HL-60 (cell line): ENCODE results near the gene MSH4.

Source experiments
- DNase-seq, 2 experiments: peaks; one replicate each; pipeline ENCODE4 v3.0.0-alpha.2; 2010 to 2020; ENCODE audit warnings: low read depth in 1 of 2, low spot score in 1 of 2
- H3K27ac ChIP-seq: fragments of 250-450 bp; sonication (Bioruptor Pico); replicated peaks from 2 replicates; pipeline ENCODE4 v1.5.1; 2020; ENCODE audit warnings: mild to moderate bottlenecking, moderate library complexity
- H3K27me3 ChIP-seq: fragments of 250-450 bp; sonication (Bioruptor Pico); 2 replicates; pipeline ENCODE4 v1.5.1; 2021; ENCODE audit warnings: mild to moderate bottlenecking, moderate library complexity; ENCODE audit not compliant: insufficient read depth, poor library complexity, severe bottlenecking
- H3K4me3 ChIP-seq: replicated peaks from 2 replicates; pipeline ENCODE4 v1.5.1; 2011; ENCODE audit warnings: mild to moderate bottlenecking, control low read depth, low read length; ENCODE audit not compliant: insufficient read depth
- CTCF ChIP-seq: IDR thresholded peaks from one replicate; pipeline ENCODE4 v1.5.1; 2011; ENCODE audit warnings: low read length, control low read depth, inconsistent platforms; ENCODE audit not compliant: insufficient read depth
- GABPA ChIP-seq: IDR thresholded peaks from 2 replicates; pipeline ENCODE4 v1.6.1; 2012; ENCODE audit warnings: low read depth
- POLR2AphosphoS5 ChIP-seq: IDR thresholded peaks from 2 replicates; pipeline ENCODE4 v1.6.1; 2012; ENCODE audit warnings: low read depth
- REST ChIP-seq: IDR thresholded peaks from 2 replicates; pipeline ENCODE4 v1.6.1; 2012; ENCODE audit warnings: low read depth; ENCODE audit not compliant: insufficient replicate concordance
- SPI1 ChIP-seq: IDR thresholded peaks from 2 replicates; pipeline ENCODE4 v1.6.1; 2012; ENCODE audit warnings: low read depth, mild to moderate bottlenecking, borderline replicate concordance

The MSH4 gene

GRCh38 chr1:75787524-75787923, 9.2 kb upstream of the MSH4 start:
- TF ChIP-seq GABPA (no peak), POLR2AphosphoS5 (no peak), CTCF (no peak), REST (no peak), SPI1 (no peak)
- H3K27me3 ChIP-seq = no peaks in the 10 kb centered on the region
- H3K27ac ChIP-seq = peak overlapping the region; percentile 83
- peak overlapping the region; percentile 56 for H3K4me3 ChIP-seq
- DNase-seq = no peak

- peak in 1 of 2 experiments; percentile 20 for DNase-seq
- Histone ChIP-seq H3K4me3 (no peak overlapping the region), H3K27ac (no peak overlapping the region), H3K27me3 (no peaks in the 10 kb centered on the region)
- TF ChIP-seq GABPA (no peak), CTCF (no peak), REST (no peak), SPI1 (no peak), POLR2AphosphoS5 (no peak)
These were observed 6.7 kb upstream of the MSH4 start for GRCh38 chr1:75789988-75790387.

- H3K4me3 ChIP-seq = no peak overlapping the region
- no peak for TF ChIP-seq SPI1
- no peak for TF ChIP-seq REST
- no peak for TF ChIP-seq CTCF
- TF ChIP-seq GABPA = no peak
- no peak for TF ChIP-seq POLR2AphosphoS5
- peak in 1 of 2 experiments; percentile 30 for DNase-seq
- no peak overlapping the region for H3K27ac ChIP-seq
- no peaks in the 10 kb centered on the region for H3K27me3 ChIP-seq
These were observed 5.7 kb upstream of the MSH4 start for GRCh38 chr1:75791022-75791421.
